Measurements from ENCODE around the gene EFEMP1.

GRCh38 chr2:55948176-55948923 is 24.8 kb upstream of the EFEMP1 start:
- no peak for TF ChIP-seq POLR2A (IDR thresholded peaks at IDR 0.05)
- TF ChIP-seq, protein P1, sequence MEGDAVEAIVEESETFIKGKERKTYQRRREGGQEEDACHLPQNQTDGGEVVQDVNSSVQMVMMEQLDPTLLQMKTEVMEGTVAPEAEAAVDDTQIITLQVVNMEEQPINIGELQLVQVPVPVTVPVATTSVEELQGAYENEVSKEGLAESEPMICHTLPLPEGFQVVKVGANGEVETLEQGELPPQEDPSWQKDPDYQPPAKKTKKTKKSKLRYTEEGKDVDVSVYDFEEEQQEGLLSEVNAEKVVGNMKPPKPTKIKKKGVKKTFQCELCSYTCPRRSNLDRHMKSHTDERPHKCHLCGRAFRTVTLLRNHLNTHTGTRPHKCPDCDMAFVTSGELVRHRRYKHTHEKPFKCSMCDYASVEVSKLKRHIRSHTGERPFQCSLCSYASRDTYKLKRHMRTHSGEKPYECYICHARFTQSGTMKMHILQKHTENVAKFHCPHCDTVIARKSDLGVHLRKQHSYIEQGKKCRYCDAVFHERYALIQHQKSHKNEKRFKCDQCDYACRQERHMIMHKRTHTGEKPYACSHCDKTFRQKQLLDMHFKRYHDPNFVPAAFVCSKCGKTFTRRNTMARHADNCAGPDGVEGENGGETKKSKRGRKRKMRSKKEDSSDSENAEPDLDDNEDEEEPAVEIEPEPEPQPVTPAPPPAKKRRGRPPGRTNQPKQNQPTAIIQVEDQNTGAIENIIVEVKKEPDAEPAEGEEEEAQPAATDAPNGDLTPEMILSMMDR (IDR thresholded peaks at IDR 0.05), result no peak
